ENCODE measurements around the gene PCLO.
A peak's percentile ranks its signal among the peaks of the same experiment; 100 is the strongest.

Gene PCLO, protein sequence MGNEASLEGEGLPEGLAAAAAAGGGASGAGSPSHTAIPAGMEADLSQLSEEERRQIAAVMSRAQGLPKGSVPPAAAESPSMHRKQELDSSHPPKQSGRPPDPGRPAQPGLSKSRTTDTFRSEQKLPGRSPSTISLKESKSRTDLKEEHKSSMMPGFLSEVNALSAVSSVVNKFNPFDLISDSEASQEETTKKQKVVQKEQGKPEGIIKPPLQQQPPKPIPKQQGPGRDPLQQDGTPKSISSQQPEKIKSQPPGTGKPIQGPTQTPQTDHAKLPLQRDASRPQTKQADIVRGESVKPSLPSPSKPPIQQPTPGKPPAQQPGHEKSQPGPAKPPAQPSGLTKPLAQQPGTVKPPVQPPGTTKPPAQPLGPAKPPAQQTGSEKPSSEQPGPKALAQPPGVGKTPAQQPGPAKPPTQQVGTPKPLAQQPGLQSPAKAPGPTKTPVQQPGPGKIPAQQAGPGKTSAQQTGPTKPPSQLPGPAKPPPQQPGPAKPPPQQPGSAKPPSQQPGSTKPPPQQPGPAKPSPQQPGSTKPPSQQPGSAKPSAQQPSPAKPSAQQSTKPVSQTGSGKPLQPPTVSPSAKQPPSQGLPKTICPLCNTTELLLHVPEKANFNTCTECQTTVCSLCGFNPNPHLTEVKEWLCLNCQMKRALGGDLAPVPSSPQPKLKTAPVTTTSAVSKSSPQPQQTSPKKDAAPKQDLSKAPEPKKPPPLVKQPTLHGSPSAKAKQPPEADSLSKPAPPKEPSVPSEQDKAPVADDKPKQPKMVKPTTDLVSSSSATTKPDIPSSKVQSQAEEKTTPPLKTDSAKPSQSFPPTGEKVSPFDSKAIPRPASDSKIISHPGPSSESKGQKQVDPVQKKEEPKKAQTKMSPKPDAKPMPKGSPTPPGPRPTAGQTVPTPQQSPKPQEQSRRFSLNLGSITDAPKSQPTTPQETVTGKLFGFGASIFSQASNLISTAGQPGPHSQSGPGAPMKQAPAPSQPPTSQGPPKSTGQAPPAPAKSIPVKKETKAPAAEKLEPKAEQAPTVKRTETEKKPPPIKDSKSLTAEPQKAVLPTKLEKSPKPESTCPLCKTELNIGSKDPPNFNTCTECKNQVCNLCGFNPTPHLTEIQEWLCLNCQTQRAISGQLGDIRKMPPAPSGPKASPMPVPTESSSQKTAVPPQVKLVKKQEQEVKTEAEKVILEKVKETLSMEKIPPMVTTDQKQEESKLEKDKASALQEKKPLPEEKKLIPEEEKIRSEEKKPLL (N-terminal part only)

DNA sequence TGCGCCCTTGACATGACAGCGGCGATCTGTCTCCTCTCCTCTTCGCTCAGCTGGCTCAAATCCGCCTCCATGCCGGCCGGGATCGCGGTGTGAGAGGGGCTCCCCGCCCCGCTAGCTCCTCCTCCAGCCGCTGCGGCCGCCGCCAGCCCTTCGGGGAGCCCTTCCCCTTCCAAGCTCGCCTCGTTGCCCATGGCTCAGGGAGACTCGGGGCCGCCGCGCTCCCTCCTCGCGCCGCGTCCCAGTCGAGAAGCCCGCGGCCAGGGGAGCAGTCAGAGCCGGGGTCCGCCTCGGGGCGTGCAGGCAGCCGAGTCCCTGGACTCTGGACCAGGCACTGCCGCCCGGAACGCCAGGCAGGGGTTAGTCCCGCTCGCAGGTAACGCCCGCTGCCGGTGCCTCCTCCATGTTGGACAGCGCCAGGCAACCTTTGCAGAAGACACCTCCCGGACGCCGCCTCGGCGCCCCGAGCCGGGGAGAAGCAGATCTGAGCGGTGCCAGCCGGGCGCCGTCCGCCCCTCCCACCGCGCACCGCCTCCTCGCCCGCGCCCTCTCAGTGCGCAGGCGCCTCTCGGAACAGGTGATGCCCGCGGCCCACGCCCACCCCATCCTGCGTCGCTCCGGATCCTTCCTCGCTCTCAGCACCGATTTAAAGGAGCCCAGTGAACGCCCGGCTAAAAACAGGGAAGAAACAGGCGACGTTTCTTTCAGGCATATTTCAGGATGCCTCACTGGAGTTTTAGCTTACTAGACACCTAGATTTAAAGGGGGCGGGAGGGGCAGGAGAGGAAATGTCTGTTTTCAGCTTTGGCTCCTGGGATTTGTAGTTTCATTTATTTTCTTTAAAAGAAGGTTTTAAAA lies at the start of gene PCLO:
Gene PCLO (minus strand): TSS at position 483 of the 855 bp plus-strand sequence. CDS start 292 bp downstream, at position 191.
- DNase-seq, result peak; percentile 62

DNA sequence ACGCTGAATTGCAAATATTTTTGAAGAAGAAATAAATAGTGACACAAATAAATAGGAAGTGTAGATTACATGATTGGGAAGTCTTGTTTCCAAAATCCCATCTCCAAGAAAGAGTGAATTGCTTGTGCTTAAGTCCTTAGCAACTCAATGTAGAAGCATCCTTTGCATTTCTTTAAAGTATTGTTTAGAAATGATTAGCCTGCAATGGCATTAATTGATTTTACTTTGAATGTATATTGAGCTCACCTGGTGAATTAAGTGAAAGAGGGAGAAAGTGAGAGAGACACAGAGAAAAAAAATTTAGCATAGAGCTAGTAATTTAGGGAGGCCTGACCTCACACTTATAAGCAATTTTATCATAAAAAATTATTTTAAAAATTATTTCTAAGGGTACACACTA lies 49.0 kb upstream of the PCLO start:
- DNase-seq, result no peak

DNA sequence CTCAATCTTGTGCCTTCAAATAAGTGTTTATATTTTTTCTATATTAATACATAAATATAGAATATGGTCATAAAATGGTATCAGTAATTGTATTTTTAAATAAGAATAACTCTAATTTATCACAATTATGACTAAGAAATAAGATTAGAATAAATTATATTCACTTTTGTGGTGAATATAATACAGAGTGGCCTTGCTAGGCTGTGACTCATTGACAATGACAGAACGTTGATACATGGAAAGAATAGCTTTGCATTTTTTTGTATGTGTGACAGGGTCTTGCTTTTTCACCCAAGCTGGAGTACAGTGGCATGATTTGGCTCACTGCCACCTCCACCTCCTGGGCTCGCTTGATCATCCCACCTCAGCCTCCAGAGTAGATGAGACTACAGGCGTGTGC lies 47.8 kb upstream of the PCLO start:
- DNase-seq, result no peak

DNA sequence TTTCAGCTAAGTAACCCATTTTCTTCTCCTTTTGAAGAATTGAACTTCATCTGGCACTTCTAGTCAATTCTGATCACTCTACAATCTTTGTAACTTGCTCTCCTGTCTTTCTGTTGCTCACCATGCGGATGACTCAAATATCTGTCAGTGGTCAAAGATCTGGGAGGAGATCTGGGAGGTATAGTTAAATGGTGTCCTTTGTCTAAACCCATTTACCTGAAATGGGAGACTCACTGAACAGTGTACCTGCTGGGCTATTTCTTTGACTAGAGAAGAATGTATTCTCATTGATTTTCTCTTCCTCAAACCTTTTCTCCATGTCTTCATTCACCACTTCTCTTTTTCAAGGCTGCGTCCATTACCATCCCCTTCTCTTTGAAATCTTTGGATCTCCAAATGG lies 42.0 kb upstream of the PCLO start:
- no peak for DNase-seq

DNA sequence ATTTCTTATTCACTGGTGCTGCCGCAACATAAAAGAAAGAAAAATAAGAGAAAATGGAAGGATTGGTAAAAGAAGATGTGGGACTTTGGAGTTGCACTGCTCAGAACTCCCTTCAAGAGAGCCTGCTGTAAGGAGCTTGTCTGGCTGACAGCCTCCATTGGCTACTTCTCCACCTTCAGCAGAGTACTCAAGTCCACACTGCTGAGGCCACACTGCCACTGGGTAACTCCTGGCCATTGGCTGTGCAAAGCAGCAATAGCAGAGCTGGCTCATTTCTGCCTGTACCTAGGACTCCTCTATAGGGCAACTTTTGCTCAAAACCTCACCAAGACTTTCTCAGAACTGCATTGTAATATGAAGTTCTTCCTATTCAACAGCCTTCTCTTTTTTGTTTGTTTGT lies 38.7 kb upstream of the PCLO start:
- DNase-seq, result no peak

DNA sequence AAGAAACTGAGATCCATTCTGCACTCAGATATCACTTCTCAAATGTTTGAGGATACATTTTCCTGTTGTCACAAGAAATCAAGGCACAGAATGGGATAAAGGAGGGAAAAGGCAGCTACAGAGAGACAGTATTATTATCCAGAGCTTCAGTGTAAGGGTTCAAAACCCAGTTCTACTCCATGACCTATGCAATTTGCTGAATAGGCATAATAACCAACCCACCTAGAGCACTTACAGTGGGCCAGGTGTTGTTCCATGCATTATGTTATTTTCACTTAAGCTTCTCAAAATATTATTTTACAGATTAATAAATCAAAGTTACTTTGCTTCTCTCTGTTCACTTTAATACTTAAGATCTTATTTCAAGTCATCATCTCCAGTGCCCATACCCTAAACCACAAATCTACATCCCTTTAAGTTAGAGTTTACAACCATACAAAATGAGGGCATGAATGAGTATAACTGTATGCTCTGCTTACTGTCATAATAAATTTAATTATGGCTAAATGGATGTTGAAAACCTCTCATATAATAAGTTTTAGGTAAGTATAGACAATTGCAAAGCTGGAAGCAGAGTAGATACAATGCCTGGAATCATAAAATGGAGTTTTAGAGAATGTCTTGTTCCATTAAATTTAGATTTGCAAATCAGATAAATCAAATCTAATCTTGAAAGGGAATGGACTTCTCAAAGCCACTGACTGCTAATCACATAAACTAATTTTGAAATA lies 28.1 kb upstream of the PCLO start:
- DNase-seq, result no peak

DNA sequence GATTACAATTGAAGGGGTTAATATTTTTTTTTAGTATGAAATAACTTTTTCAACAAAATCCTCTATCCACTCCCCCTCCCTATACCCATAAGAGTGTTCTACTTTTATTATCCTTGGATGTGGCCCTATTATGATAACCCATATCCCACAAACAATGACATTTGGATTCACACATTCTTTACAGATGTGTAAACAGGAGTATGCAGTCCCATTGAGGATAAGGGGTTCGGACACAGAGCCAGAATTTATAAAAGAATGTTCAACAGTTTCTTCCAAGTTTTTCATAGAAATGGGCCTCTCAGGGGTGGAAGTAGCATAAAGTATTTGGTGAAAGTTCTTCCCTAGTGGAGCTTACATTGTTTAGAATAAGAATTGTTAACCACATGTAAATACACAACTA lies 16.1 kb upstream of the PCLO start:
- no peak for DNase-seq

DNA sequence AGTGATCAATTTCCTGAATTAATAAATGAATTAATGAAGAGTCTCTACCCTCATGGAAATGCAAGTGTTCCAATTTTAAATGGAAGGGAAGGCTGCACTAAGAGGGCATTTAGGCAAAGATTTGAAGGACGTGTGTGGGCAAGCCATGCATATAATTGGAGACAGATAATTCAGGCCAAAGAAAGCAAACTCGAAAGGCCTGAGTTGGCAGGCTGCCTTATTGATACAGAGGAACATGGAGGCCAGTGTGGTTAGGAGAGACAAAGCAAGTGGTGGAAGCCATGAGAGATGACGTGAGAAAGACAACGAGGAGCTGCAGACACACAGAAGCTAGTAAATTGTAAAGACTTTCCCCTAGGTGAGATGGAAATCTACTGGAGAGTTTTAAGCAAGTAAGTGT lies 15.4 kb upstream of the PCLO start:
- DNase-seq, result no peak

DNA sequence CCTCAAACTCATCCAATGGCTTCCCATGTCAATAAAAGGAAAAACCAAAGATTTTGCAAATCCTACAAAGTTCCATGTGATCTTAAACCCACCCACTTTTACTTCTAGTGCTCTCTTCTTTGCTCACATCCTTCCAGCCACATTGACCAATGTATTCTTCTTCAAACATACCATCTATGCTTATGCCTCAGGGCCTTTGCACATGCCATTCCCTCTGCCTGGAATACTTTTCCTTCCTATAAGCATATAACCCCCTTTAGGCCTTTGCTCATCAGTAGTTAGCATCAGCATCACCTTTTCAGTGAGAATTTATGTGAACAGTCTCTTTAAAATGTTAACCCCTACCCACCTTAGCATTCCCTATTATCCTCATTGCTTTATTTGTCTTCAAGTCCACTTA lies 11.0 kb upstream of the PCLO start:
- no peak for DNase-seq

DNA sequence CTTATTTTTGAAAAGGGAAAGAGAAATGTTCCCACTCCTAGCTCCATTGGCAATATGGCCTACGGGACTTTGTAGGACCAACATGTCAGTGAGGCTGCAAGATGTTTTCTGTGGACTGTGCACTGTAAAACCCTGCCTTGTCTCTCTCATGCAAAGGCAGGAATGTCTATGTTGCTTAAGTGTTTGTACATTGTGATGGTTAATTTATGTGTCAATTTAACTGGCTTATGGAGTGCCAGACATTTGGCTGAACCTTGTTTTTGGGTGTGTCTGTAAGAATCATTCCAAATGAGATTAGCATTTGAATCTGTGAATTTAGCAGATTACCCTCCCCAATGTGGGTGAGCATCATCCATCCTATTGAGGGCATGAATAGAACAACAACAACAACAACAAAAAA lies 4.1 kb upstream of the PCLO start:
- DNase-seq, result no peak

DNA sequence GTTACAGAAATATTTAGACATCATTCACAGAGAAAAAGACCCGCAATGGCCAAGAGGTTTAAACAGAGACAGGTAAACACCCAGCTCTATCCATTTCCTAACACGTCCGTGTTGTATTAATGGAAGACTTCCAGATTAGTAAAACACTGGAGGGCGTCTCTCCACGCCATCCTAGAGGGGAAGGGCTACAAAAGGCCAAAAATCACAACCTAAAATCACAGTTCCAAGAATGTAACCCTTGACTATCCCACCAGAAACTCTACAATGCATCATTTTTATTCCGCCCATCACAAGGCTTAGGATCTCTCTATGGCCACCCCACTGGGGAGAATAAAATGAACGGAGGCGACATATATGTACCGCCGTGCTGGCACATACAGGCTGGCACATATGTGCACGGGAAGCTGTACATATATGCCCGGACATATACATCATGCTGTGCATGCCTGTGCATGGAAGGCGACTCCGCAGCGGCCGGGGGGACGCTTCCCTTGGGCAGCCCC lies 734 bp downstream of the PCLO start:
- DNase-seq, result no peak

DNA sequence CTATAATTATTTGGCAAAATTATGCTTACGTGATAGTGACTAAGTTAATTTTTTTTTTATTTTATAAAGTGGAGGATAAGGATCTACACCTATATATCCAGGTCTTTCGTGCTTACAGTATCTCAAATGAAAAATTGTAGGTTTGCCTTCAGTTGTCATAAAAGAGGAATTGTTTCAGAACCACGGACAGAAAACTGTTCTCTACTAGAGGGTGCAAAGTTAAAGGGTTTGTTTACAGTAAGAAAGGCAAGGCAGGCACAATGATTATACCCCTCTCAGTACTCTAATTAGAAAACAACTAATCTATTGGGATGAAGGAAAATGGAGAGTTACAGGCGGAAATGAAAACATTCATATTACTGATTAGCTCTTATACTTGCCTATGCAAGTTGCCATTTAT lies 1.5 kb downstream of the PCLO start:
- no peak for DNase-seq

DNA sequence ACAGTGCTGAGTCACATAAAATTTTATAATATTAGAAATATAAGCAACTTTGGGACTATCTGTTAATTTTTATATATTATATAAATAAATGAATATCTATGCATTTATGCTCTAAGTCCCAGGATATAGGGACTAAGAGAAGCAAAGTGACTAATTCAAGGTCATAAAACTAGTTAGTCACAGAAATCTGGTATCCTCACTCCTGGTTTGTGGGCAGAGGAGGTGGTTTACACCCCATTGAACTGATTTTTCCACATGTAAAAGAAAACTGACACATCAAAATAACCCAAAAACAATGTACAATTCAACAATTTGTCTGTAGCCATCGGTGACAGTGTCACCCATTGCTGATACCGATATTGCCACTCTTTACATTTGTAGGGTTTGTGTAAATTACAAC lies 3.0 kb downstream of the PCLO start:
- no peak for DNase-seq

DNA sequence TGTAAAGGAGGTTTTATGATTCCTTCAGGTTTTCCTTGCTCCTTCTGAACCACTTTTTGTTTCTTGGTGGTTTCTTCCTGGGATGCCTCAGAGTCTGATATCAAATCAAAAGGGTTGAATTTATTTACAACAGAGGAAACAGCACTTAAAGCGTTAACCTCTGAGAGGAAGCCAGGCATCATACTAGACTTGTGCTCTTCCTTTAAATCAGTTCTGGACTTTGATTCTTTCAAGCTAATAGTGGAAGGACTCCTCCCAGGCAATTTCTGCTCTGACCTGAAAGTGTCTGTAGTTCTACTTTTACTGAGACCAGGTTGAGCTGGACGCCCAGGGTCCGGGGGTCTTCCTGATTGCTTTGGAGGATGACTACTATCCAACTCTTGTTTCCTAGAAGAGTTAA lies 6.7 kb downstream of the PCLO start:
- no peak for DNase-seq

DNA sequence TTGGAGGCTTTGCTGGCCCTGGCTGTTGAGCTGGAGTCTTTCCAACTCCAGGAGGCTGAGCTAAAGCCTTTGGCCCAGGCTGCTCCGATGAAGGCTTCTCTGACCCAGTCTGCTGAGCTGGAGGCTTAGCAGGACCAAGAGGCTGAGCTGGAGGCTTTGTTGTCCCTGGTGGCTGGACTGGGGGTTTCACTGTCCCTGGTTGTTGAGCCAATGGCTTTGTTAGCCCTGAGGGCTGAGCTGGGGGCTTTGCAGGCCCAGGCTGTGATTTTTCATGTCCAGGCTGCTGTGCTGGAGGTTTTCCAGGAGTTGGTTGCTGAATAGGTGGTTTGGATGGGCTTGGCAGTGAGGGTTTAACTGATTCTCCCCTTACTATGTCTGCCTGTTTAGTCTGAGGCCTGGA lies 7.3 kb downstream of the PCLO start:
- no peak for DNase-seq

DNA sequence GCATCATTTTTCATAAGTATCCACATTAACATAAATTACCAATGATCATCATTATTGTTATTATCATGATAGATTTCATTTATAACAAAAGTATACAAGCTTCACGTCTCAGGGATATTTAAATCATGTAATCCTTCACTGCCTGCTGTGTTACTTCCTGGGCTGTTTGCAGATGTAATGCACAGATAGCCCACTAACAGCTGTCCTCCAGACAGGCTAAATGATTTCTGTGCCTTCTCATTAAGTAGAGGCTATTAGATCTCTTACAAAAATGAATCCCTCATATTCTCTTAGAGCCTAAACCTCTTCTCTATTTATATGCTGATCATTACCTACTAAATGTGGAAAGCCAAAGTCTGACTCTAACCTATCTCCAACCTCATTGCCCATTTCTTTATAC lies 9.3 kb downstream of the PCLO start:
- DNase-seq, result no peak

DNA sequence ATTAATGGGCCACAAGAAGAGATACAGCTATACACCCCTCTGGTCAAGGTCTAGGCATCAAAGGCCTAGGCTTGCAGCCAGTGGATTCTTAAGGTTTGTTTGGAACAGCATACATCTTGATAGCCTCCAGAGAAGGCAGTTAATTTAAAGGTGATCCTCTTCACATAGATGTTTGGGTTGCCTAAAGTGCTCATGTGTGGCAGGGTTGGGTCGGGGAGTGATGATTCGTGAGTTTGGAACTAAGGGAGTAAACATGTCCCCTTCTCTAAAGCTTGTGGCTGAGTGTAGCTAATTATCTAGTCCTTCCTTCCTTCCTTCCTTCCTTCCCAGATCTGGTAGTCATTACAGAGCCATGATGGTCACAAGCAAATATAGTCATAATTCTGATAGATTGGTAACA lies 12.4 kb downstream of the PCLO start:
- no peak for DNase-seq

DNA sequence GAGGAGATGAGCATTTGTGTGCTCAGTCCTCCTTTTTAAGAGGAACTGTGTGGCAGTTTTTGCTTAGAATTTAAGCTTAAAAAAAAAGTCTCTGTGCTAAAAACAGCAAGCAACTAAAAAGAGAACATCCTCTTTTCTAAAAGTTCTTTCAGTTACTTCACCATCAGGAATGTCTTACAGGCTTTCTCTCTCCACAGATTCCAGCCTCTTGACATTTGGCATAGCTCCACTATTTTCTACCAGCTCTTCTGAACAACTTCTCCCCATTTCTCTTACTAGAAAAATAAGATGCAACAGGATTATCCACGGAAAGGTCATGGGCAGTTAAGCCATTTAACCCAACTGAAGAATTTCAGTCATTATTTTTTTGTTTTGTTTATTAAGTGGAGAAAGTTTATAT lies 13.2 kb downstream of the PCLO start:
- no peak for DNase-seq

DNA sequence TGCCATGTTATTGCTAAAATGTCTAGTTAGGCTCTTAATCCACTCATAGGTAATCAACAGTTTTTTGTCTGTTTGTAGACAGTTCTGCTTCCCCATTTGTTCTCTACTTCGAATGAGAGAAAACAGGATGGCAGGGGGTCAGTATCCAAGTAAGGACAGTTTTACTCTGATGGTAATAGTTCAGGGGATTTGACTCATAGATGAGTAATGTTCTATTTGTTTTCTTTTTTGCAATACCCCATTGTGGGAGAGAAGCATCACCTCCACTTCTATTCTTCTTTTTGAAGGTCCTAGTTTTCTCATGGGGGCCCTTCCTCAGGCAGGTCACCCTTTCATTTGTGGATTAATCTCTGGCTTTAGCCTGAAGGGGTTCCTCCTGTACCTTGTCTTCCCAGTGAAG lies 13.9 kb downstream of the PCLO start:
- no peak for DNase-seq

DNA sequence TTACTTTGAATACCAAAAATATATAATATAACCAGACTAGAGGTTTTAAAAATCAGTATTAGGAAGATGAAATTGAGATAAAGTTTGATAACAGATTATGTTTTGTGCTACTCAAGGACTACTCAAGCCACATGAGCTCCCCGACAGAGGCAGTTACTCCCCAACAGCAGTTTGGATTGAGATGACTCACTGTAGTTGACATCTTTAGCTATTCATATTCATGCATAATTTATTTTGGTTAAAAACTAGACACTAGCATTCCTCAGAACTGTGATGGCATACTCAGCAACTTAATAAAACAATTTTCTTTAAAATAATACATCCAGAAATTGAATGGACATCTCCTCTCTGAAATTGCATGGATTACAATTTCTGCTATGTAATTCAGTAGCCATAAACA lies 19.6 kb downstream of the PCLO start:
- DNase-seq, result no peak

DNA sequence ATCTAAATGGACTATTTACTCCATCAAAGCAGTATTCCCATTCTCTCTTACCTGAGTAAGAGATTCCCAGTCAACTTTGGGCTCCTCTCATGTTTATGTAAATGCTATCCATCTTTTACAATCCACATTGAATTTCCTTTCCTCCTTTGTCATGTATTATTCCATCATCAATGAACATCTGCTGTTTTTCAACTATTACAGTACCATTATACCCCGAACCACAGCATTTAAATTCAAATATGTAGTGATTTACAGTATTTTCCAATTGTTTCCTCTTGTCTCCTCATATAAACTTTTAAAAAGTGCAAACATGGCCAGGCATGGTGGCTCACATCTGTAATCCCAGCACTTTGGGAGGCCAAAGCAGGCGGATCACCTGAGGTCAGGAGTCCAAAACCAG lies 20.3 kb downstream of the PCLO start:
- no peak for DNase-seq

DNA sequence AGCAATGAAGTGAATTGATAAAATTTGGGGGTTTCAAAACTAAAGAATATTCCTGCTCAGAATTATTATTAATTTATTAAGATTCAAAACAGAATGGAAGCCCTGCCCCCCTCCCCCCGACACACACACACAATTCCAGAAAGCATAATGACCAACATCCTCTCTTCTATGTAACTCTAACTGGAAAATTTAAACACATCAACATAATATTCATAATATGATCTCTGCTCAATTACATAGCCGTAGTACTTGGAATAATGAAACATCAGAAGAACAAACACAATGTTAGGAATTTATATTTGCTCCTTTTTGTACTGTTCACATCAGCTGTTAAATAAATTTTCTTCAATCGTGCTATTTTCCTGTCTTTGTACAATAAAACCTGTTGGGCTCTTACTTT lies 20.8 kb downstream of the PCLO start:
- DNase-seq, result no peak

Measured in activated CD4-positive, alpha-beta T cell treated with anti-CD3 and anti-CD28 coated beads, Interleukin-2, amount 50 U/mL, for 16 hours (primary cell).